Endodermal cell (in vitro differentiated cells): ENCODE results near the gene MAP4K4. TPM values are rescaled to one million over a fixed set of nuclear protein-coding genes. Genes with fewer than 3 reads are reported as not detected.

Source experiments
- DNase-seq: peaks from one replicate; pipeline ENCODE4 v3.0.0-alpha.2; 2017
- H3K27ac ChIP-seq: 2 replicates; pipeline ENCODE4 v1.5.1; 2013; ENCODE audit warnings: mild to moderate bottlenecking, low read depth, low read length, moderate library complexity
- H3K27me3 ChIP-seq: 2 replicates; pipeline ENCODE4 v1.6.1; 2013; ENCODE audit warnings: mild to moderate bottlenecking, low read length, moderate library complexity; ENCODE audit not compliant: insufficient read depth, control insufficient read depth, poor library complexity, severe bottlenecking
- H3K36me3 ChIP-seq: 2 replicates; pipeline ENCODE4 v1.7.0; 2013; ENCODE audit warnings: mild to moderate bottlenecking, low read length, moderate library complexity; ENCODE audit not compliant: control insufficient read depth, insufficient read depth
- H3K4me1 ChIP-seq: one replicate; pipeline ENCODE4 v1.7.0; 2013; ENCODE audit warnings: low read length; ENCODE audit not compliant: control insufficient read depth, insufficient read depth
- H3K4me3 ChIP-seq: 2 replicates; pipeline ENCODE4 v1.5.1; 2013; ENCODE audit warnings: mild to moderate bottlenecking, low read length, moderate library complexity
- H3K9ac ChIP-seq: 2 replicates; pipeline ENCODE4 v1.6.1; 2013; ENCODE audit warnings: mild to moderate bottlenecking, low read length, moderate library complexity; ENCODE audit not compliant: poor library complexity, severe bottlenecking; ENCODE audit errors: extremely low read depth
- H3K9me3 ChIP-seq: 2 replicates; pipeline ENCODE4 v1.6.1; 2013; ENCODE audit warnings: mild to moderate bottlenecking, low read length, moderate library complexity; ENCODE audit not compliant: control insufficient read depth
- H3K27ac Mint-ChIP-seq: 2 replicates; pipeline ENCODE4 v1.8.0; 2020; ENCODE audit warnings: mixed read lengths
- H3K27me3 Mint-ChIP-seq: 2 replicates; pipeline ENCODE4 v1.8.0; 2021; ENCODE audit warnings: mild to moderate bottlenecking, mixed read lengths; ENCODE audit not compliant: insufficient read depth
- H3K36me3 Mint-ChIP-seq: 2 replicates; pipeline ENCODE4 v1.8.0; 2020; ENCODE audit warnings: low read depth, mixed read lengths
- H3K4me1 Mint-ChIP-seq: 2 replicates; pipeline ENCODE4 v1.8.0; 2020; ENCODE audit warnings: mixed read lengths
- H3K4me3 Mint-ChIP-seq: 2 replicates; pipeline ENCODE4 v1.8.0; 2020; ENCODE audit warnings: mild to moderate bottlenecking, moderate library complexity, mixed read lengths
- H3K9me3 Mint-ChIP-seq: 2 replicates; pipeline ENCODE4 v1.8.0; 2020; ENCODE audit warnings: mild to moderate bottlenecking, mixed read lengths
- CTCF ChIP-seq: fragments of 200-600 bp; sonication (generic); conservative IDR thresholded peaks from 2 replicates; pipeline ENCODE4 v1.5.0; 2021; ENCODE audit warnings: antibody characterized with exemption, mild to moderate bottlenecking
- WGBS, 2 experiments: methylation state at CpG; one replicate each; pipeline versions ENCODE4 v1.1.5 to v1.1.7; 2013; ENCODE audit warnings: missing lambda C conversion rate in 2 of 2, mixed read lengths in 1 of 2; ENCODE audit not compliant: insufficient coverage in 1 of 2, insufficient read length in 1 of 2; 5-methylcytosine and 5-hydroxymethylcytosine counted together
- total RNA-seq, 2 donors: library from RNA; stranded (reverse); fragmentation: NEBNext Ultra II Directional in 1 of 2; extraction: Animal tissue kit (Norgen Biotek cat#: 25700) in 1 of 2; gene quantifications; 2 replicates in 1 of 2; 3 replicates in 1 of 2; pipeline ENCODE4 v1.2.1, GENCODE V29; 2021

The MAP4K4 gene
- total RNA-seq, 2 donors from 2014 or later: 130 to 142 TPM

- no peak overlapping the region for H3K27ac ChIP-seq
- Mint-ChIP-seq H3K4me3 (no peak overlapping the region), H3K4me1 (peaks cover 2% of the 10 kb centered on the region), H3K9me3 (no peaks in the 10 kb centered on the region), H3K36me3 (peaks cover 61% of the 10 kb centered on the region), H3K27ac (no peak overlapping the region), H3K27me3 (no peaks in the 10 kb centered on the region)
- peaks cover 93% of the 10 kb centered on the region for H3K36me3 ChIP-seq
- no peaks in the 10 kb centered on the region for H3K4me1 ChIP-seq
- H3K4me3 ChIP-seq: no peak overlapping the region
- no peak for DNase-seq
- 94 to 98% methylated on average over 3 of the region's 3 CpGs for WGBS, 2 experiments
- no peaks in the 10 kb centered on the region for H3K9me3 ChIP-seq
- TF ChIP-seq CTCF: no peak
- no peaks in the 10 kb centered on the region for H3K27me3 ChIP-seq
- no peak overlapping the region for H3K9ac ChIP-seq
Measured at GRCh38 chr2:101837354-101837753, 139.8 kb downstream of the MAP4K4 start.

- H3K9me3 Mint-ChIP-seq: no peaks in the 10 kb centered on the region
- whole genome bisulfite sequencing, 2 experiments: 96 to 100% methylated on average over 2 to 5 of the region's 5 CpGs
- H3K4me1 ChIP-seq: no peaks in the 10 kb centered on the region
- no peak for TF ChIP-seq CTCF
- H3K27me3 Mint-ChIP-seq: no peaks in the 10 kb centered on the region
- H3K36me3 Mint-ChIP-seq: peaks cover 54% of the 10 kb centered on the region
- peaks cover 98% of the 10 kb centered on the region for H3K36me3 ChIP-seq
- peaks cover 5% of the 10 kb centered on the region for H3K4me1 Mint-ChIP-seq
- no peak overlapping the region for H3K4me3 ChIP-seq
- no peak overlapping the region for H3K27ac Mint-ChIP-seq
- H3K27me3 ChIP-seq: no peaks in the 10 kb centered on the region
- no peak overlapping the region for H3K27ac ChIP-seq
- DNase-seq: no peak
- no peak overlapping the region for H3K9ac ChIP-seq
- H3K9me3 ChIP-seq: no peaks in the 10 kb centered on the region
- no peak overlapping the region for H3K4me3 Mint-ChIP-seq
Measured at GRCh38 chr2:101841679-101842327, 144.3 kb downstream of the MAP4K4 start.

GRCh38 chr2:101842471-101842870 is 145.0 kb downstream of the MAP4K4 start:
- no peaks in the 10 kb centered on the region for H3K27me3 ChIP-seq
- no peak overlapping the region for H3K27ac Mint-ChIP-seq
- peaks cover 97% of the 10 kb centered on the region for H3K36me3 ChIP-seq
- H3K9me3 Mint-ChIP-seq: no peaks in the 10 kb centered on the region
- H3K4me3 ChIP-seq: no peak overlapping the region
- TF ChIP-seq CTCF: no peak
- no peaks in the 10 kb centered on the region for H3K9me3 ChIP-seq
- 97 to 100% methylated on average over 1 of the region's 1 CpG for WGBS, 2 experiments
- no peaks in the 10 kb centered on the region for H3K4me1 ChIP-seq
- H3K9ac ChIP-seq: no peak overlapping the region
- no peak for DNase-seq
- H3K27ac ChIP-seq: no peak overlapping the region
- H3K4me1 Mint-ChIP-seq: peaks cover 5% of the 10 kb centered on the region
- no peak overlapping the region for H3K4me3 Mint-ChIP-seq
- no peaks in the 10 kb centered on the region for H3K27me3 Mint-ChIP-seq
- H3K36me3 Mint-ChIP-seq: peaks cover 48% of the 10 kb centered on the region
